Breast epithelium (tissue), 3 donors: ENCODE measurements around the gene LRRC36.

ENCODE experiments used
- POLR2AphosphoS5 ChIP-seq, 3 donors: sonication (generic); formaldehyde crosslinking; IDR thresholded peaks; one replicate each; pipeline ENCODE4 v1.6.1; 2017; ENCODE audit warnings: antibody characterized with exemption in 3 of 3
- TF ChIP-seq, protein P1 (sequence below), 3 donors: fragments of 450-650 bp; IDR thresholded peaks; one replicate each; pipeline ENCODE4 v1.5.1; 2016 to 2017; ENCODE audit warnings: antibody characterized with exemption in 3 of 3, mild to moderate bottlenecking in 3 of 3, moderate library complexity in 3 of 3

DNA sequence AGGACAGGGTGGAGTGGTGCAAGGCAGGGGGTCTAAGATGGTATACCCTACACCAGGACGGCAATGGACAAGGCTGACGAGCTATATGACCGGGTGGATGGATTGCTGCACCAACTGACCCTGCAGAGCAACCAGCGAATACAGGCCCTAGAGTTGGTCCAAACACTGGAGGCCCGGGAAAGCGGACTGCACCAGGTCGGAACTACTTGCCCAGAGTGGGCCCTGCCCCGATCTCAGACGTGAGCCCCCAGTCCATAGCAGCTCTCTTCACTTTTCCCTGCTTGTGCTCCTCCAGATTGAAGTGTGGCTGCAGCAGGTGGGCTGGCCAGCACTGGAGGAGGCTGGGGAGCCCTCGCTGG, 44.2 kb upstream of the LRRC36 start:
- TF ChIP-seq, protein P1, sequence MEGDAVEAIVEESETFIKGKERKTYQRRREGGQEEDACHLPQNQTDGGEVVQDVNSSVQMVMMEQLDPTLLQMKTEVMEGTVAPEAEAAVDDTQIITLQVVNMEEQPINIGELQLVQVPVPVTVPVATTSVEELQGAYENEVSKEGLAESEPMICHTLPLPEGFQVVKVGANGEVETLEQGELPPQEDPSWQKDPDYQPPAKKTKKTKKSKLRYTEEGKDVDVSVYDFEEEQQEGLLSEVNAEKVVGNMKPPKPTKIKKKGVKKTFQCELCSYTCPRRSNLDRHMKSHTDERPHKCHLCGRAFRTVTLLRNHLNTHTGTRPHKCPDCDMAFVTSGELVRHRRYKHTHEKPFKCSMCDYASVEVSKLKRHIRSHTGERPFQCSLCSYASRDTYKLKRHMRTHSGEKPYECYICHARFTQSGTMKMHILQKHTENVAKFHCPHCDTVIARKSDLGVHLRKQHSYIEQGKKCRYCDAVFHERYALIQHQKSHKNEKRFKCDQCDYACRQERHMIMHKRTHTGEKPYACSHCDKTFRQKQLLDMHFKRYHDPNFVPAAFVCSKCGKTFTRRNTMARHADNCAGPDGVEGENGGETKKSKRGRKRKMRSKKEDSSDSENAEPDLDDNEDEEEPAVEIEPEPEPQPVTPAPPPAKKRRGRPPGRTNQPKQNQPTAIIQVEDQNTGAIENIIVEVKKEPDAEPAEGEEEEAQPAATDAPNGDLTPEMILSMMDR (IDR thresholded peaks at IDR 0.05): no peak
- no peak for TF ChIP-seq POLR2AphosphoS5 (IDR thresholded peaks at IDR 0.05)
